ENCODE data around the gene SHC3. TPM values are rescaled to one million over a fixed set of nuclear protein-coding genes. Genes with fewer than 3 reads are reported as not detected.
A peak's percentile ranks its signal among the peaks of the same experiment; 100 is the strongest.

Gene SHC3, protein sequence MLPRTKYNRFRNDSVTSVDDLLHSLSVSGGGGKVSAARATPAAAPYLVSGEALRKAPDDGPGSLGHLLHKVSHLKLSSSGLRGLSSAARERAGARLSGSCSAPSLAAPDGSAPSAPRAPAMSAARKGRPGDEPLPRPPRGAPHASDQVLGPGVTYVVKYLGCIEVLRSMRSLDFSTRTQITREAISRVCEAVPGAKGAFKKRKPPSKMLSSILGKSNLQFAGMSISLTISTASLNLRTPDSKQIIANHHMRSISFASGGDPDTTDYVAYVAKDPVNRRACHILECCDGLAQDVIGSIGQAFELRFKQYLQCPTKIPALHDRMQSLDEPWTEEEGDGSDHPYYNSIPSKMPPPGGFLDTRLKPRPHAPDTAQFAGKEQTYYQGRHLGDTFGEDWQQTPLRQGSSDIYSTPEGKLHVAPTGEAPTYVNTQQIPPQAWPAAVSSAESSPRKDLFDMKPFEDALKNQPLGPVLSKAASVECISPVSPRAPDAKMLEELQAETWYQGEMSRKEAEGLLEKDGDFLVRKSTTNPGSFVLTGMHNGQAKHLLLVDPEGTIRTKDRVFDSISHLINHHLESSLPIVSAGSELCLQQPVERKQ
- 20.1 and 22.9 TPM in 2 replicates for polyA plus RNA-seq
- 53.4 and 54.3 TPM in 2 replicates for polyA minus RNA-seq

GRCh38 chr9:89177944-89178829 lies at the start of gene SHC3:
Gene SHC3, minus strand, starts transcription at chr9:89178818. Its CDS starts 358 bp downstream, at chr9:89178460.
- Histone ChIP-seq H3K9ac (ENCODE audit: low read length) (peak within 1 kb of the TSS; percentile 95), H3K9me2 (ENCODE audit: insufficient read depth, low read length) (no peaks in the 10 kb centered on the region), H4K20me1 (ENCODE audit: insufficient read depth) (no peaks in the 10 kb centered on the region), H3K4me3 (ENCODE audit: low read length) (peak within 1 kb of the TSS; percentile 84), H3K9me3 (ENCODE audit: low read length) (no peaks in the 10 kb centered on the region), H3K27ac (ENCODE audit: low read length) (peak within 1 kb of the TSS; percentile 94), H3K79me2 (replicated peaks; ENCODE audit: insufficient read depth, low read length) (peaks cover 51% of the 10 kb centered on the region), H2AFZ (ENCODE audit: low read depth, low read length) (peak within 1 kb of the TSS; percentile 37), H3K4me2 (ENCODE audit: low read length) (peak within 1 kb of the TSS; percentile 89), H3F3A (ENCODE audit: insufficient read depth, low read length, poor library complexity, severe bottlenecking) (peaks cover 18% of the 10 kb centered on the region), H3K27me3 (ENCODE audit: insufficient read depth, low read depth, low read length) (peaks cover 3% of the 10 kb centered on the region), H3K36me3 (ENCODE audit: insufficient read depth, low read length) (no peaks in the 10 kb centered on the region)
- TF ChIP-seq POLR2AphosphoS5 (IDR thresholded peaks at IDR 0.05), result peak; percentile 76
- peak; percentile 22 for TF ChIP-seq RAD21 (conservative IDR thresholded peaks at IDR 0.05)
- TF ChIP-seq REST (IDR thresholded peaks at IDR 0.05; ENCODE audit: borderline replicate concordance), result peak; percentile 85
- peak; percentile 82 for TF ChIP-seq TAF1 (IDR thresholded peaks at IDR 0.05; ENCODE audit: low read depth)
- TF ChIP-seq EP300 (conservative IDR thresholded peaks at IDR 0.05; ENCODE audit: poor library complexity, severe bottlenecking), result peak; percentile 31
- peak; percentile 44 for TF ChIP-seq MXI1 (conservative IDR thresholded peaks at IDR 0.05; ENCODE audit: poor library complexity, severe bottlenecking)
- TF ChIP-seq EZH2 (IDR thresholded peaks at IDR 0.05; ENCODE audit: borderline replicate concordance, insufficient read depth, low read length, poor library complexity, severe bottlenecking), result no peak
- TF ChIP-seq, protein P1, sequence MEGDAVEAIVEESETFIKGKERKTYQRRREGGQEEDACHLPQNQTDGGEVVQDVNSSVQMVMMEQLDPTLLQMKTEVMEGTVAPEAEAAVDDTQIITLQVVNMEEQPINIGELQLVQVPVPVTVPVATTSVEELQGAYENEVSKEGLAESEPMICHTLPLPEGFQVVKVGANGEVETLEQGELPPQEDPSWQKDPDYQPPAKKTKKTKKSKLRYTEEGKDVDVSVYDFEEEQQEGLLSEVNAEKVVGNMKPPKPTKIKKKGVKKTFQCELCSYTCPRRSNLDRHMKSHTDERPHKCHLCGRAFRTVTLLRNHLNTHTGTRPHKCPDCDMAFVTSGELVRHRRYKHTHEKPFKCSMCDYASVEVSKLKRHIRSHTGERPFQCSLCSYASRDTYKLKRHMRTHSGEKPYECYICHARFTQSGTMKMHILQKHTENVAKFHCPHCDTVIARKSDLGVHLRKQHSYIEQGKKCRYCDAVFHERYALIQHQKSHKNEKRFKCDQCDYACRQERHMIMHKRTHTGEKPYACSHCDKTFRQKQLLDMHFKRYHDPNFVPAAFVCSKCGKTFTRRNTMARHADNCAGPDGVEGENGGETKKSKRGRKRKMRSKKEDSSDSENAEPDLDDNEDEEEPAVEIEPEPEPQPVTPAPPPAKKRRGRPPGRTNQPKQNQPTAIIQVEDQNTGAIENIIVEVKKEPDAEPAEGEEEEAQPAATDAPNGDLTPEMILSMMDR (IDR thresholded peaks at IDR 0.05; ENCODE audit: poor library complexity, severe bottlenecking), result peak; percentile 7
- TF ChIP-seq SMC3 (conservative IDR thresholded peaks at IDR 0.05; ENCODE audit: poor library complexity), result no peak

Data from neural cell (in vitro differentiated cells).